H1 (cell line): Measurements from ENCODE around the gene SLC66A2. TPM values are rescaled to one million over a fixed set of nuclear protein-coding genes. Genes with fewer than 3 reads are reported as not detected.

Experiments
- CTCF ChIA-PET: fragments of 300-600 bp; sonication (Branson Sonifier 250); formaldehyde crosslinking; loops from one replicate; lab custom pipeline; 2021; ENCODE audit not compliant: partially characterized antibody; lab: Charles Lee
- POLR2A ChIA-PET: fragments of 300-600 bp; sonication (Branson Sonifier 250); formaldehyde crosslinking; loops from one replicate; lab custom pipeline; 2021; ENCODE audit warnings: inconsistent platforms; ENCODE audit not compliant: partially characterized antibody; lab: Charles Lee
- DNase-seq, 2 experiments: peaks; one replicate each; pipeline versions ENCODE4 v3.0.0 to v3.0.0-alpha.2; 2010 to 2022; ENCODE audit warnings: low spot score in 2 of 2, low read depth in 1 of 2, mixed read lengths in 1 of 2
- FAIRE-seq: peaks from 2 replicates; lab custom pipeline; 2011; peaks lifted over from hg19 to GRCh38; lab: Jason Lieb, UNC
- H2AFZ ChIP-seq: 2 replicates; pipeline ENCODE4 v1.8.1; 2012; ENCODE audit warnings: low read length, inconsistent platforms
- H2AK5ac ChIP-seq: 2 replicates; pipeline ENCODE4 v1.6.1; 2013; ENCODE audit warnings: low read depth, low read length
- H2BK120ac ChIP-seq: replicated peaks from 2 replicates; pipeline ENCODE3; 2013; ENCODE audit warnings: low read depth, low read length, inconsistent platforms
- H2BK12ac ChIP-seq: 2 replicates; pipeline ENCODE4 v1.6.1; 2013; ENCODE audit warnings: low read depth, low read length
- H2BK15ac ChIP-seq: 2 replicates; pipeline ENCODE4 v1.6.1; 2013; ENCODE audit warnings: low read length
- H2BK20ac ChIP-seq: 2 replicates; pipeline ENCODE4 v1.6.1; 2013; ENCODE audit warnings: low read length
- H2BK5ac ChIP-seq: 2 replicates; pipeline ENCODE4 v1.6.1; 2013; ENCODE audit warnings: low read depth, low read length
- H3K14ac ChIP-seq: 2 replicates; pipeline ENCODE4 v1.6.1; 2013; ENCODE audit warnings: inconsistent platforms; ENCODE audit not compliant: insufficient read length
- H3K18ac ChIP-seq: 2 replicates; pipeline ENCODE4 v1.6.1; 2013; ENCODE audit warnings: low read length; ENCODE audit errors: extremely low read depth
- H3K23ac ChIP-seq: 2 replicates; pipeline ENCODE4 v1.6.1; 2013; ENCODE audit warnings: inconsistent platforms; ENCODE audit not compliant: insufficient read length
- H3K23me2 ChIP-seq: 2 replicates; pipeline ENCODE4 v1.6.1; 2013; ENCODE audit warnings: low read depth, low read length
- H3K27ac ChIP-seq: 2 replicates; pipeline ENCODE4 v1.6.1; 2011; ENCODE audit warnings: low read depth, low read length, inconsistent platforms
- H3K27me3 ChIP-seq, 4 experiments: replicated peaks in 1 of 4; 1 replicate in 1 of 4; 2 replicates in 3 of 4; pipeline versions ENCODE4 v1.6.1 to v1.8.1; 2011 to 2013; ENCODE audit warnings: low read length in 3 of 4, mild to moderate bottlenecking in 3 of 4, inconsistent platforms in 2 of 4, mixed read lengths in 2 of 4, moderate library complexity in 1 of 4; ENCODE audit not compliant: control insufficient read depth in 3 of 4, insufficient read depth in 3 of 4; ENCODE audit errors: extremely low read depth in 1 of 4
- H3K36me3 ChIP-seq, 4 experiments: 2 replicates each; pipeline versions ENCODE4 v1.6.1 to v1.8.1; 2011 to 2013; ENCODE audit warnings: mild to moderate bottlenecking in 4 of 4, low read length in 3 of 4, moderate library complexity in 2 of 4, control low read depth in 1 of 4, inconsistent platforms in 1 of 4; ENCODE audit not compliant: insufficient read depth in 4 of 4, control insufficient read depth in 2 of 4
- H3K4ac ChIP-seq: replicated peaks from 2 replicates; pipeline ENCODE3; 2013; ENCODE audit warnings: low read length, low read depth, mixed read lengths, inconsistent platforms; ENCODE audit not compliant: insufficient read length
- H3K4me1 ChIP-seq, 4 experiments: replicated peaks in 1 of 4; 1 replicate in 1 of 4; 2 replicates in 3 of 4; pipeline versions ENCODE4 v1.6.1 to v1.8.1; 2011 to 2013; ENCODE audit warnings: low read length in 3 of 4, inconsistent platforms in 2 of 4, mixed read lengths in 1 of 4; ENCODE audit not compliant: insufficient read depth in 4 of 4, control insufficient read depth in 3 of 4
- H3K4me2 ChIP-seq, 2 experiments: 2 replicates each; pipeline versions ENCODE4 v1.6.1 to v1.8.1; 2011 to 2013; ENCODE audit warnings: low read depth in 2 of 2, low read length in 2 of 2, control low read depth in 1 of 2, inconsistent platforms in 1 of 2, mild to moderate bottlenecking in 1 of 2; ENCODE audit not compliant: insufficient read depth in 1 of 2
- H3K4me3 ChIP-seq, 4 experiments: fragments of 200-600, 300-600 bp in 1 of 4; sonication (generic), shearing (Covaris generic), sonication (Bioruptor Twin) in 1 of 4; 2 replicates each; pipeline versions ENCODE4 v1.5.1 to v1.8.1; 2011 to 2016; ENCODE audit warnings: low read length in 4 of 4, low read depth in 3 of 4, control low read depth in 2 of 4, inconsistent platforms in 2 of 4, mild to moderate bottlenecking in 2 of 4, mixed read lengths in 1 of 4, moderate library complexity in 1 of 4; ENCODE audit not compliant: insufficient read depth in 2 of 4; ENCODE audit errors: extremely low read depth in 1 of 4
- H3K56ac ChIP-seq: replicated peaks from 2 replicates; pipeline ENCODE3; 2013; ENCODE audit warnings: low read depth, mild to moderate bottlenecking, mixed read lengths, low read length, inconsistent platforms; ENCODE audit not compliant: insufficient read length
- H3K79me1 ChIP-seq: 2 replicates; pipeline ENCODE4 v1.6.1; 2013; ENCODE audit warnings: low read depth, low read length, control low read depth
- H3K79me2 ChIP-seq, 2 experiments: 2 replicates each; pipeline versions ENCODE4 v1.6.1 to v1.8.1; 2012 to 2013; ENCODE audit warnings: low read length in 2 of 2, mild to moderate bottlenecking in 2 of 2, inconsistent platforms in 1 of 2; ENCODE audit not compliant: insufficient read depth in 2 of 2, control insufficient read depth in 1 of 2
- H3K9ac ChIP-seq, 4 experiments: replicated peaks in 1 of 4; 1 replicate in 1 of 4; 2 replicates in 3 of 4; pipeline versions ENCODE4 v1.6.1 to v1.8.1; 2011 to 2013; ENCODE audit warnings: low read depth in 3 of 4, low read length in 3 of 4, control low read depth in 2 of 4, mild to moderate bottlenecking in 2 of 4, moderate library complexity in 2 of 4, inconsistent platforms in 1 of 4; ENCODE audit errors: extremely low read depth in 1 of 4
- H3K9me3 ChIP-seq, 2 experiments: 2 replicates each; pipeline versions ENCODE4 v1.6.1 to v1.8.1; 2012 to 2013; ENCODE audit warnings: mild to moderate bottlenecking in 2 of 2, moderate library complexity in 2 of 2, control low read depth in 1 of 2, inconsistent platforms in 1 of 2, low read depth in 1 of 2, low read length in 1 of 2, mixed read lengths in 1 of 2; ENCODE audit not compliant: insufficient read depth in 2 of 2
- H4K20me1 ChIP-seq, 2 experiments: replicated peaks in 1 of 2; 2 replicates each; pipeline versions ENCODE3 to v1.8.1; 2011 to 2013; ENCODE audit warnings: inconsistent platforms in 2 of 2, low read length in 2 of 2, mild to moderate bottlenecking in 1 of 2; ENCODE audit not compliant: insufficient read depth in 2 of 2, control insufficient read depth in 1 of 2
- H4K5ac ChIP-seq: 2 replicates; pipeline ENCODE4 v1.6.1; 2013; ENCODE audit warnings: low read length, low read depth, mixed read lengths, inconsistent platforms; ENCODE audit not compliant: insufficient read length
- H4K8ac ChIP-seq: 2 replicates; pipeline ENCODE4 v1.8.0; 2013; ENCODE audit warnings: mild to moderate bottlenecking, moderate library complexity, low read length, inconsistent platforms; ENCODE audit not compliant: insufficient read depth; ENCODE audit errors: extremely low read depth
- H4K91ac ChIP-seq: replicated peaks from 2 replicates; pipeline ENCODE3; 2013; ENCODE audit warnings: low read length, mixed read lengths, inconsistent platforms; ENCODE audit not compliant: insufficient read length
- BRCA1 ChIP-seq: IDR thresholded peaks from 2 replicates; pipeline ENCODE4 v1.6.1; 2012; ENCODE audit warnings: low read depth, low read length, improper control_type of control experiment
- CBX8 ChIP-seq: fragments of 300-800, 300-1000 bp; sonication (generic); IDR thresholded peaks from 2 replicates; pipeline ENCODE4 v1.7.1; 2016; ENCODE audit warnings: low read depth, low read length, borderline replicate concordance
- CHD1 ChIP-seq: IDR thresholded peaks from 2 replicates; pipeline ENCODE4 v1.6.1; 2012; ENCODE audit warnings: low read depth, low read length, improper control_type of control experiment
- CHD2 ChIP-seq: IDR thresholded peaks from 2 replicates; pipeline ENCODE4 v1.6.1; 2012; ENCODE audit warnings: low read length, improper control_type of control experiment
- HDAC6 ChIP-seq: IDR thresholded peaks from one replicate; pipeline ENCODE4 v1.7.1; 2012; ENCODE audit warnings: low read depth, mild to moderate bottlenecking, inconsistent platforms, low read length, moderate library complexity
- RFX5 ChIP-seq: IDR thresholded peaks from 2 replicates; pipeline ENCODE4 v1.6.1; 2011; ENCODE audit warnings: low read depth, low read length, improper control_type of control experiment, borderline replicate concordance
- RXRA ChIP-seq: IDR thresholded peaks from 2 replicates; pipeline ENCODE4 v1.6.1; 2011; ENCODE audit warnings: low read depth, mild to moderate bottlenecking, low read length, moderate library complexity; ENCODE audit not compliant: insufficient read depth
- SIX5 ChIP-seq: IDR thresholded peaks from 2 replicates; pipeline ENCODE4 v1.6.1; 2011; ENCODE audit warnings: mild to moderate bottlenecking, low read depth, low read length
- TAF7 ChIP-seq: optimal IDR thresholded peaks from 2 replicates; pipeline ENCODE3; 2011; ENCODE audit warnings: low read depth, mild to moderate bottlenecking, inconsistent platforms, low read length, moderate library complexity, borderline replicate concordance
- TBP ChIP-seq: IDR thresholded peaks from 2 replicates; pipeline ENCODE4 v1.6.1; 2011; ENCODE audit warnings: low read depth, low read length, improper control_type of control experiment
- WGBS, 2 experiments: shearing (Covaris generic) in 1 of 2; methylation state at CpG; one replicate each; pipeline versions ENCODE4 v1.1.6 to v1.1.7; 2013 to 2015; ENCODE audit warnings: low lambda C conversion rate in 2 of 2, mixed read lengths in 2 of 2, inconsistent platforms in 1 of 2, low coverage in 1 of 2, missing lambda C conversion rate in 1 of 2; ENCODE audit not compliant: insufficient replicate concordance in 2 of 2, insufficient coverage in 1 of 2, insufficient read length in 1 of 2; ENCODE audit errors: extremely low coverage in 1 of 2, missing lambda C conversion rate in 1 of 2; 5-methylcytosine and 5-hydroxymethylcytosine counted together
- polyA plus RNA-seq, 7 experiments: library from polyadenylated mRNA; depleted of rRNA in 3 of 7; stranded (reverse) in 5 of 7; unstranded in 2 of 7; fragments of >200 nt in 5 of 7; fragments of 200-250 nt in 2 of 7; gene quantifications; 1 replicate in 5 of 7; 2 replicates in 1 of 7; 4 replicates in 1 of 7; pipeline versions ENCODE4 v1.2.1 to v1.2.3, GENCODE V29; 2011 to 2013; ENCODE audit warnings: missing spikeins in 2 of 7, mixed read lengths in 2 of 7
- total RNA-seq: library from RNA; stranded (reverse); fragmentation: NEBNext Ultra II Directional; extraction: Animal tissue kit (Norgen Biotek cat#: 25700); gene quantifications from 2 replicates; pipeline ENCODE4 v1.2.1, GENCODE V29; 2021

The SLC66A2 gene
- total and polyA plus RNA-seq, 2 of the 8 experiments (the other 6 are each of a cell fraction or from before 2014, with no cell fraction given) = 15.0 to 18.9 TPM

GRCh38 chr18:79875531-79875919 is 75.9 kb downstream of the SLC66A2 start:
- Histone ChIP-seq H2BK5ac (no peak overlapping the region), H2AK5ac (no peak overlapping the region), H2BK20ac (no peak overlapping the region), H3K4me2 (no peak overlapping the region), H3K79me1 (no peaks in the 10 kb centered on the region; the same call in 1 of the 2 replicates), H4K5ac (no peak overlapping the region), H3K9me3 (no peaks in the 10 kb centered on the region; a peak in 1 of 4 replicates), H3K27me3 (no peaks in the 10 kb centered on the region), H3K27ac (no peak overlapping the region), H3K4me3 (no peak overlapping the region), H2BK120ac (no peak overlapping the region), H3K4me1 (no peaks in the 10 kb centered on the region; a peak in 1 of 7 replicates), H4K8ac (no peak overlapping the region), H2AFZ (no peak overlapping the region), H3K23me2 (no peaks in the 10 kb centered on the region), H3K9ac (no peak overlapping the region), H2BK12ac (no peak overlapping the region), H3K36me3 (no peaks in the 10 kb centered on the region), H3K56ac (no peak overlapping the region), H3K18ac (no peak overlapping the region), H4K91ac (no peak overlapping the region), H2BK15ac (no peak overlapping the region), H3K23ac (no peak overlapping the region), H3K79me2 (no peaks in the 10 kb centered on the region), H4K20me1 (peaks cover 0 to 2% of the 10 kb centered on the region in 2 experiments), H3K14ac (no peak overlapping the region), H3K4ac (no peak overlapping the region)
- no peak for DNase-seq
- no peak for FAIRE-seq
- POLR2A ChIA-PET = no interaction called here
- WGBS, 2 experiments = 89% methylated on average over 13 of the region's 15 CpGs; no CpG with 5 or more reads in 1 of the 2 experiments
- CTCF ChIA-PET = interaction anchor here (0.9 to 1.2 kb wide), 2 partner anchors 51 to 56 kb away, joined by 3 to 4 read pairs; no protein-coding TSS in a partner anchor
- TF ChIP-seq CHD1 = no peak
- TF ChIP-seq CHD2 = no peak
- no peak for TF ChIP-seq RXRA
- TF ChIP-seq HDAC6 = no peak
- no peak for TF ChIP-seq BRCA1
- TF ChIP-seq TAF7 = no peak
- no peak for TF ChIP-seq SIX5
- no peak for TF ChIP-seq CBX8
- no peak for TF ChIP-seq RFX5
- no peak for TF ChIP-seq TBP
